ENCODE data around the gene HMCN2. TPM values are rescaled to one million over a fixed set of nuclear protein-coding genes. Genes with fewer than 3 reads are reported as not detected.

Gene HMCN2
- total RNA-seq, 2 experiments from 2014 or later, result not detected

DNA sequence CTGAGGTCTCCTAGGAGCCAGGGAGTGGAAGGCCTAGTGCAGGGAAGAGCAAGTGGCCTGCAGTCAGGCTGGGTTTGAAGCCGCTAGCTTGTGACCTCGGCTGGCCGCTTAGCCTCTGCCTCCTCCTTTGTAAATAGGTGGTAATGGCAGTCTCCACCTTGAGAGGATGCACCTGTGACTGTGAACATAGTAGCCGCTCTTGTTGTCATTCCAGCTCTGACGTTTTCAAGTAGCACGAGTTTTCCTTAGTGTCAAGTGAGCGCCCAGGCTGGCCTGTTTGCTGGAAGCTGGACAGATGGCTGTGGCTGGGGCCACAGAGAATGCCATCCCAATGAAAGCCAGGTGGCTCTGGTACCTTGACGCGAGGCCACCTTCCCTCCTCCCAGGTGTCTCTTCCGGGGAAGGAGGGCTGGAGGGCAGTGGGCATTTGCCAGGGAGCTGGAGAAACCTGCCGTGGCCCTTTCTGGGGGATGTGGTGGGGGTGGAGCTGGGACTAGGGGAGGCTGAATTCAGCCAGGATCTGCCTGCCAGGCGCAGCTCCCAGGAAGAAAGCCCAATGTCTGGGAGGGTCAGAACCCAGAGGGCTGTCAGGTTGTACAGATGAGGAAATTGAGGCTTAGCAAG lies 181.7 kb downstream of the HMCN2 start:
- intact Hi-C loops (cut with micrococcal nuclease; ENCODE audit: unreplicated experiment), result no loop called here
- no peaks in the 10 kb centered on the region for H4K20me1 ChIP-seq (ENCODE audit: insufficient read depth, low read length)
- H3K9me3 ChIP-seq (ENCODE audit: low read length), result no peaks in the 10 kb centered on the region
- ChIA-PET CTCF (ENCODE audit: unreplicated experiment) (no interaction called here), POLR2A (no interaction called here)
- no peak overlapping the region for H3K4me3 ChIP-seq (ENCODE audit: low read depth, low read length, poor library complexity, severe bottlenecking)
- TF ChIP-seq CTCF (conservative IDR thresholded peaks at IDR 0.05; ENCODE audit: low read length), result no peak
- TF ChIP-seq EZH2phosphoT487 (IDR thresholded peaks at IDR 0.05; ENCODE audit: borderline replicate concordance, low read depth, low read length), result no peak
- no TSS peak for BruUV-seq (replicated peaks)
- H3K79me2 ChIP-seq (ENCODE audit: insufficient read depth, low read depth, low read length), result no peaks in the 10 kb centered on the region
- peaks cover 9% of the 10 kb centered on the region for H3K4me1 ChIP-seq (ENCODE audit: insufficient read depth, low read length, poor library complexity, severe bottlenecking)
- H3K9me2 ChIP-seq (ENCODE audit: insufficient read depth, low read length), result no peaks in the 10 kb centered on the region
- no peak for DNase-seq (ENCODE audit: low spot score)
- H2AFZ ChIP-seq (ENCODE audit: low read length), result peak overlapping the region; percentile 29; the same call in 1 of the 2 replicates
- H3K27ac ChIP-seq (ENCODE audit: low read depth, low read length, poor library complexity, severe bottlenecking), result no peak overlapping the region
- H3K4me2 ChIP-seq (ENCODE audit: low read length), result 0 out of 2 replicates have a peak overlapping the region, but pooled peaks have one; percentile 6
- H3K36me3 ChIP-seq (ENCODE audit: insufficient read depth, low read length), result no peaks in the 10 kb centered on the region

GRCh38 chr9:130448035-130448624 lies 182.6 kb downstream of the HMCN2 start:
- TF ChIP-seq CTCF (conservative IDR thresholded peaks at IDR 0.05; ENCODE audit: low read length) (no peak), EZH2phosphoT487 (IDR thresholded peaks at IDR 0.05; ENCODE audit: borderline replicate concordance, low read depth, low read length) (no peak)
- 0 out of 2 replicates have a peak overlapping the region, but pooled peaks have one; percentile 6 for H3K4me2 ChIP-seq (ENCODE audit: low read length)
- DNase-seq (ENCODE audit: low spot score), result peak; percentile 54
- H3K9me2 ChIP-seq (ENCODE audit: insufficient read depth, low read length), result no peaks in the 10 kb centered on the region
- H3K36me3 ChIP-seq (ENCODE audit: insufficient read depth, low read length), result no peaks in the 10 kb centered on the region
- H3K4me3 ChIP-seq (ENCODE audit: low read depth, low read length, poor library complexity, severe bottlenecking), result no peak overlapping the region
- no peaks in the 10 kb centered on the region for H4K20me1 ChIP-seq (ENCODE audit: insufficient read depth, low read length)
- ChIA-PET POLR2A (no interaction called here), CTCF (ENCODE audit: unreplicated experiment) (interaction anchor here (0.5 kb wide), 1 partner anchor 601 kb away, joined by 3 read pairs; no protein-coding TSS in a partner anchor)
- intact Hi-C loops (cut with micrococcal nuclease; ENCODE audit: unreplicated experiment), result no loop called here
- H3K4me1 ChIP-seq (ENCODE audit: insufficient read depth, low read length, poor library complexity, severe bottlenecking), result peaks cover 9% of the 10 kb centered on the region
- H2AFZ ChIP-seq (ENCODE audit: low read length), result peak overlapping the region; percentile 29; the same call in 1 of the 2 replicates
- no peaks in the 10 kb centered on the region for H3K9me3 ChIP-seq (ENCODE audit: low read length)
- H3K79me2 ChIP-seq (ENCODE audit: insufficient read depth, low read depth, low read length), result no peaks in the 10 kb centered on the region
- H3K27ac ChIP-seq (ENCODE audit: low read depth, low read length, poor library complexity, severe bottlenecking), result no peak overlapping the region
- no TSS peak for BruUV-seq (replicated peaks)

Data from OCI-LY7 (cell line).